ENCODE data around the gene CBLN1. TPM values are rescaled to one million over a fixed set of nuclear protein-coding genes. Genes with fewer than 3 reads are reported as not detected.

Gene CBLN1
- total RNA-seq, 1 experiment from 2014 or later: not detected

- no peaks in the 10 kb centered on the region; a peak in 1 of 4 replicates for H3K9me3 ChIP-seq (ENCODE audit: control insufficient read depth in 1 of 2, insufficient read depth in 1 of 2, low read depth in 1 of 2, low read length in 2 of 2)
- H3K36me3 ChIP-seq (ENCODE audit: control insufficient read depth in 1 of 2, insufficient read depth in 2 of 2, low read length in 2 of 2): no peaks in the 10 kb centered on the region
- no peak for ATAC-seq
- intact Hi-C loops (cut with micrococcal nuclease): loop anchor here (5.0 kb wide), 1 partner anchor 52 kb away; no protein-coding TSS in a partner anchor
- H3K4me3 ChIP-seq (replicated peaks in 1 of 2; ENCODE audit: low read depth in 1 of 2, low read length in 2 of 2): no peak overlapping the region
- H3K79me2 ChIP-seq (ENCODE audit: insufficient read depth, low read length): no peaks in the 10 kb centered on the region
- H3K27me3 ChIP-seq (ENCODE audit: insufficient read depth, low read length): peaks cover 55% of the 10 kb centered on the region
- ChIA-PET POLR2A (no interaction called here), RAD21 (ENCODE audit: low non-redundant PET in 1 of 2, low total read pairs in 2 of 2, uncharacterized antibody in 2 of 2, unreplicated experiment in 2 of 2) (no interaction called here), CTCF (no interaction called here)
- no peaks in the 10 kb centered on the region for H3K9me2 ChIP-seq (ENCODE audit: insufficient read depth)
- H3K4me2 ChIP-seq (ENCODE audit: low read length): no peak overlapping the region
- H2AFZ ChIP-seq (ENCODE audit: low read depth, low read length, poor library complexity, severe bottlenecking): no peak overlapping the region
- BruUV-seq (replicated peaks): no TSS peak
- no peaks in the 10 kb centered on the region for H3K4me1 ChIP-seq (ENCODE audit: control insufficient read depth in 1 of 2, insufficient read depth in 2 of 2, low read length in 2 of 2)
- TF ChIP-seq EZH2 (IDR thresholded peaks at IDR 0.05): no peak
- TF ChIP-seq ZFX (IDR thresholded peaks at IDR 0.05): no peak
- no peak for TF ChIP-seq ELF1 (IDR thresholded peaks at IDR 0.05; ENCODE audit: borderline replicate concordance, low read depth)
- TF ChIP-seq TCF7L2 (IDR thresholded peaks at IDR 0.05; ENCODE audit: borderline replicate concordance, extremely low read depth, insufficient read depth, insufficient read length): no peak
- TF ChIP-seq ATF3 (IDR thresholded peaks at IDR 0.05): no peak
- TF ChIP-seq EZH2phosphoT487 (IDR thresholded peaks at IDR 0.05; ENCODE audit: borderline replicate concordance): no peak
- no peak for TF ChIP-seq FOSL1 (IDR thresholded peaks at IDR 0.05; ENCODE audit: low read depth)
- no peak for TF ChIP-seq JUND (IDR thresholded peaks at IDR 0.05)
- no peak for TF ChIP-seq POLR2A (IDR thresholded peaks at IDR 0.05; ENCODE audit: borderline replicate concordance, extremely low read depth, insufficient read depth, insufficient read length)
- no peak for DNase-seq (ENCODE audit: low read depth, low spot score)
- H3K9ac ChIP-seq (ENCODE audit: low read length): no peak overlapping the region
- no peak overlapping the region for H3K27ac ChIP-seq (ENCODE audit: low read depth, low read length)
- no peaks in the 10 kb centered on the region for H4K20me1 ChIP-seq (ENCODE audit: insufficient read depth)
These were observed 43.1 kb upstream of the CBLN1 start for GRCh38 chr16:49324703-49325102.

- Histone ChIP-seq H3K4me1 (ENCODE audit: control insufficient read depth in 1 of 2, insufficient read depth in 2 of 2, low read length in 2 of 2) (no peaks in the 10 kb centered on the region), H4K20me1 (ENCODE audit: insufficient read depth) (no peaks in the 10 kb centered on the region), H2AFZ (ENCODE audit: low read depth, low read length, poor library complexity, severe bottlenecking) (no peak overlapping the region), H3K9me2 (ENCODE audit: insufficient read depth) (no peaks in the 10 kb centered on the region), H3K27me3 (ENCODE audit: insufficient read depth, low read length) (peaks cover 23% of the 10 kb centered on the region), H3K36me3 (ENCODE audit: control insufficient read depth in 1 of 2, insufficient read depth in 2 of 2, low read length in 2 of 2) (no peaks in the 10 kb centered on the region), H3K4me3 (replicated peaks in 1 of 2; ENCODE audit: low read depth in 1 of 2, low read length in 2 of 2) (no peak overlapping the region), H3K79me2 (ENCODE audit: insufficient read depth, low read length) (no peaks in the 10 kb centered on the region), H3K27ac (ENCODE audit: low read depth, low read length) (no peak overlapping the region), H3K4me2 (ENCODE audit: low read length) (no peak overlapping the region), H3K9ac (ENCODE audit: low read length) (no peak overlapping the region), H3K9me3 (ENCODE audit: control insufficient read depth in 1 of 2, insufficient read depth in 1 of 2, low read depth in 1 of 2, low read length in 2 of 2) (peaks cover 0 to 4% of the 10 kb centered on the region in 2 experiments; a peak in 1 of 4 replicates)
- ChIA-PET CTCF (no interaction called here), RAD21 (ENCODE audit: low non-redundant PET in 1 of 2, low total read pairs in 2 of 2, uncharacterized antibody in 2 of 2, unreplicated experiment in 2 of 2) (no interaction called here), POLR2A (no interaction called here)
- TF ChIP-seq CEBPB (IDR thresholded peaks at IDR 0.05; ENCODE audit: low read depth): no peak
- no peak for TF ChIP-seq ZNF274 (IDR thresholded peaks at IDR 0.05; ENCODE audit: low read depth, low read length)
- no peak for TF ChIP-seq POLR2A (IDR thresholded peaks at IDR 0.05; ENCODE audit: borderline replicate concordance, extremely low read depth, insufficient read depth, insufficient read length)
- TF ChIP-seq EZH2 (IDR thresholded peaks at IDR 0.05): no peak
- no peak for TF ChIP-seq EZH2phosphoT487 (IDR thresholded peaks at IDR 0.05; ENCODE audit: borderline replicate concordance)
- no peak for TF ChIP-seq ELF1 (IDR thresholded peaks at IDR 0.05; ENCODE audit: borderline replicate concordance, low read depth)
- no peak for TF ChIP-seq ZBTB33 (IDR thresholded peaks at IDR 0.05; ENCODE audit: extremely low read depth, insufficient replicate concordance, low read length)
- TF ChIP-seq CBX3 (IDR thresholded peaks at IDR 0.05; ENCODE audit: low read depth): no peak
- TF ChIP-seq EGR1 (IDR thresholded peaks at IDR 0.05; ENCODE audit: low read depth): no peak
- TF ChIP-seq SIN3A (IDR thresholded peaks at IDR 0.05; ENCODE audit: low read depth): no peak
- TF ChIP-seq FOSL1 (IDR thresholded peaks at IDR 0.05; ENCODE audit: low read depth): no peak
- TF ChIP-seq SRF (IDR thresholded peaks at IDR 0.05; ENCODE audit: low read depth): no peak
- no peak for TF ChIP-seq ZFX (IDR thresholded peaks at IDR 0.05)
- TF ChIP-seq TCF7L2 (IDR thresholded peaks at IDR 0.05; ENCODE audit: borderline replicate concordance, extremely low read depth, insufficient read depth, insufficient read length): no peak
- TF ChIP-seq CTCF (IDR thresholded peaks at IDR 0.05 in 2 of 3, conservative IDR thresholded peaks at IDR 0.05 in 1 of 3; ENCODE audit: borderline replicate concordance in 1 of 3, insufficient read depth in 1 of 3, low read depth in 2 of 3, low read length in 2 of 3): no peak
- intact Hi-C loops (cut with micrococcal nuclease): no loop called here
- ATAC-seq: no peak
- BruUV-seq (replicated peaks): no TSS peak
- DNase-seq (ENCODE audit: low read depth, low spot score): no peak
These were observed 34.0 kb upstream of the CBLN1 start for GRCh38 chr16:49315602-49316001.
